T47D (cell line): ENCODE results near the gene RHOXF2B.
"Not testable (repeated sequence)": the region's sequence is repeated elsewhere in the genome, so short reads cannot be mapped to it uniquely, and the experiment has no call there.

ENCODE experiments used
- DNase-seq, 2 experiments: peaks; one replicate each; pipeline versions ENCODE4 v3.0.0 to v3.0.0-alpha.2; 2011 to 2012; ENCODE audit warnings: low read depth in 1 of 2, low spot score in 1 of 2
- JUND ChIP-seq: IDR thresholded peaks from 2 replicates; pipeline ENCODE4 v1.6.1; 2012; ENCODE audit warnings: low read depth
- in situ Hi-C: cut with HindIII; loops from 2 replicates; pipeline ENCODE4 v1.10.0; 2016; ENCODE audit warnings: low sequenced_read_pairs, low pct_unique_long_range_greater_than_20kb

Gene RHOXF2B

GRCh38 chrX:120036704-120037103, 40.8 kb downstream of the RHOXF2B start:
- no peak for DNase-seq
- in situ Hi-C loops = no loop called here
- TF ChIP-seq JUND = no peak

GRCh38 chrX:120035522-120036309, 41.8 kb downstream of the RHOXF2B start:
- DNase-seq, in situ Hi-C loops: not testable (repeated sequence)

GRCh38 chrX:120029354-120029753, 48.1 kb downstream of the RHOXF2B start:
- in situ Hi-C loops = no loop called here
- no peak for DNase-seq
- no peak for TF ChIP-seq JUND

GRCh38 chrX:120023259-120023658, 54.2 kb downstream of the RHOXF2B start:
- in situ Hi-C loops = no loop called here
- DNase-seq = no peak
- TF ChIP-seq JUND = no peak

GRCh38 chrX:120022763-120023162, 54.7 kb downstream of the RHOXF2B start:
- no peak for DNase-seq
- in situ Hi-C loops = no loop called here
- no peak for TF ChIP-seq JUND
